T-helper 2 cell treated with Interferon-gamma antibody and Interleukin-4, amounts not matched to agents 5 μg/mL and 100 μg/mL, for 36 hours (primary cell): ENCODE results near the gene YBEY.

Source experiments
- DNase-seq: peaks from one replicate; pipeline ENCODE4 v3.0.0; 2021; ENCODE audit warnings: low spot score
- H3K27ac Mint-ChIP-seq: one replicate; pipeline ENCODE4 v1.8.0; 2021; ENCODE audit warnings: mild to moderate bottlenecking, mixed read lengths
- H3K27me3 Mint-ChIP-seq: one replicate; pipeline ENCODE4 v1.8.0; 2021; ENCODE audit warnings: low read depth, mixed read lengths
- H3K36me3 Mint-ChIP-seq: one replicate; pipeline ENCODE4 v1.8.0; 2021; ENCODE audit warnings: low read depth, mixed read lengths
- H3K4me1 Mint-ChIP-seq: one replicate; pipeline ENCODE4 v1.8.0; 2021; ENCODE audit warnings: low read depth, mixed read lengths
- H3K4me3 Mint-ChIP-seq: one replicate; pipeline ENCODE4 v1.8.0; 2022; ENCODE audit warnings: mild to moderate bottlenecking, moderate library complexity, mixed read lengths
- H3K9me3 Mint-ChIP-seq: one replicate; pipeline ENCODE4 v1.8.0; 2021; ENCODE audit warnings: mixed read lengths

YBEY gene

GRCh38 chr21:46252840-46253239 is 33.3 kb upstream of the YBEY start:
- DNase-seq = no peak
- Mint-ChIP-seq H3K27ac (no peak overlapping the region), H3K36me3 (peaks cover 74% of the 10 kb centered on the region), H3K4me1 (peaks cover 26% of the 10 kb centered on the region), H3K4me3 (no peak overlapping the region), H3K9me3 (no peaks in the 10 kb centered on the region), H3K27me3 (no peaks in the 10 kb centered on the region)

- DNase-seq = peak; percentile 63
- Mint-ChIP-seq H3K4me3 (peak overlapping the region; percentile 72), H3K36me3 (peaks cover 75% of the 10 kb centered on the region)
Measured at GRCh38 chr21:46253610-46254124, 32.5 kb upstream of the YBEY start.

GRCh38 chr21:46254208-46254975 is 31.8 kb upstream of the YBEY start:
- Mint-ChIP-seq H3K4me3 (peak overlapping the region; percentile 72), H3K9me3 (no peaks in the 10 kb centered on the region), H3K27me3 (no peaks in the 10 kb centered on the region), H3K27ac (peak overlapping the region; percentile 92), H3K4me1 (peaks cover 26% of the 10 kb centered on the region), H3K36me3 (peaks cover 75% of the 10 kb centered on the region)
- no peak for DNase-seq

More at GRCh38 chr21:46253610-46254124, 32.5 kb upstream of the YBEY start:
- peaks cover 26% of the 10 kb centered on the region for H3K4me1 Mint-ChIP-seq
- H3K27ac Mint-ChIP-seq = peak overlapping the region; percentile 92
- H3K27me3 Mint-ChIP-seq = no peaks in the 10 kb centered on the region
- H3K9me3 Mint-ChIP-seq = no peaks in the 10 kb centered on the region

- no peaks in the 10 kb centered on the region for H3K9me3 Mint-ChIP-seq
- peak overlapping the region; percentile 45 for H3K27ac Mint-ChIP-seq
- DNase-seq = no peak
- H3K27me3 Mint-ChIP-seq = no peaks in the 10 kb centered on the region
- H3K4me3 Mint-ChIP-seq = no peak overlapping the region
- H3K36me3 Mint-ChIP-seq = peaks cover 67% of the 10 kb centered on the region
- peaks cover 23% of the 10 kb centered on the region for H3K4me1 Mint-ChIP-seq
Measured at GRCh38 chr21:46255166-46255565, 31.0 kb upstream of the YBEY start.

DNA sequence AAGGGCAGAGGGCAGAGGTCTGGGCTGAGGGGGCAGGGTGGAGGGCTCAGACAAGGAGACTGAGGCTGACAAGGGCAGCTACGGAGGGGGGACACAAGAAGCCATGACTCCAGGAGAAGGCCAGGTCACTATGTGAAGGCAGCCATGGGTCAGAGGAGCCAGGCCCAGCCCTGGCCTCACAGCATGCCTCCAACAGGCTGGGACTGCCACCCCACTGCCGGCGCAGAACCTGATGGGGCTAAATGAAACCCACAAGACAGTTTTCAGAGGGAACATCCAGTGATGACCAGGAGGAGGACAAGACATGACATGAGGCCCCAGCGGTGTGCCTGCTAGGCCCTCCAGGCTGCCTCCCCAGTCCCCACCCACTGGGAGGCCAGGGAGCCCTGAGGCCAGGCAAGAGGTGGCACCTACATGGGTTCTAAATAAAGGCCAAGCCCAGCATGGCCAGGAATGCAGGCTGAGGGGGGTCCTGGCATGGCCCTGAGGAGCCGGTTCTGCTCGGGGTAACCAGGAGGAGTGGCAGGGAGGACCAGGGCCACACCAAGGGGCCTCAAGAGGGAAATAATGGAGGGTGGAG is 30.3 kb upstream of the YBEY start:
- Mint-ChIP-seq H3K27ac (peak overlapping the region; percentile 45), H3K36me3 (peaks cover 65% of the 10 kb centered on the region)

DNA sequence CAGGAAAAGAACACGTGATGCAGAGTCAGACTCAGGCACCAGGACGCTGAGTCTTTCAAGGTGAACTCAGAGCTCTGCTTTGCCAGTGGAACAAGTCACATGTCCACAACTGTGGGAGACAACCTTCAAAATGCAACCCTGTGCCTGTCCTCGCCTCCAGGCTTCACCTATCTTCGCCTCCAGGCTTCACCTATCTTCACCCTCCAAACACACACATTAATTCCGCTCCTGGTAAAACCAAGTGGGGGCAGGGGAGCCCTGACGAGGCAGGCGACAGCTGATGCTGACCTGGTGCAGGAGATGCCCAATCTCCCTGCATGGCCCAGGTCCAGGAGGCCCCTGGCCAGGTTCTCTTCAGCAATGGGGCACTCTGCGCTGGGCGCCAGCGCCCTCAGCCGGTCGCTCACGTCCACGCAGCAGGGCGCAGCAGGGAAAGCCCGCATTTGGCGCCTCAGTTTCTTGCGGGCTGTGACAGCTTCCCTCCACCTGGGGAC is 29.6 kb upstream of the YBEY start:
- H3K4me3 Mint-ChIP-seq = no peak overlapping the region
- no peaks in the 10 kb centered on the region for H3K27me3 Mint-ChIP-seq
- H3K36me3 Mint-ChIP-seq = peaks cover 63% of the 10 kb centered on the region
- H3K9me3 Mint-ChIP-seq = no peaks in the 10 kb centered on the region
- DNase-seq = no peak
- H3K27ac Mint-ChIP-seq = no peak overlapping the region
- H3K4me1 Mint-ChIP-seq = peaks cover 15% of the 10 kb centered on the region

More for the DNA sequence above, 30.3 kb upstream of the YBEY start:
- peaks cover 16% of the 10 kb centered on the region for H3K4me1 Mint-ChIP-seq
- H3K27me3 Mint-ChIP-seq = no peaks in the 10 kb centered on the region
- no peak overlapping the region for H3K4me3 Mint-ChIP-seq
- H3K9me3 Mint-ChIP-seq = no peaks in the 10 kb centered on the region
- DNase-seq = no peak

- H3K36me3 Mint-ChIP-seq = peaks cover 43% of the 10 kb centered on the region
- H3K27me3 Mint-ChIP-seq = no peaks in the 10 kb centered on the region
- no peak overlapping the region for H3K27ac Mint-ChIP-seq
Measured at GRCh38 chr21:46264046-46264689, 22.0 kb upstream of the YBEY start.

GRCh38 chr21:46264690-46265144 is 21.4 kb upstream of the YBEY start:
- H3K9me3 Mint-ChIP-seq = no peaks in the 10 kb centered on the region
- H3K36me3 Mint-ChIP-seq = peaks cover 43% of the 10 kb centered on the region
- no peak for DNase-seq
- H3K4me3 Mint-ChIP-seq = no peak overlapping the region
- no peak overlapping the region for H3K27ac Mint-ChIP-seq
- no peaks in the 10 kb centered on the region for H3K4me1 Mint-ChIP-seq
- no peaks in the 10 kb centered on the region for H3K27me3 Mint-ChIP-seq

More at GRCh38 chr21:46264046-46264689, 22.0 kb upstream of the YBEY start:
- Mint-ChIP-seq H3K4me1 (no peaks in the 10 kb centered on the region), H3K4me3 (no peak overlapping the region), H3K9me3 (no peaks in the 10 kb centered on the region)
- DNase-seq = no peak

DNA sequence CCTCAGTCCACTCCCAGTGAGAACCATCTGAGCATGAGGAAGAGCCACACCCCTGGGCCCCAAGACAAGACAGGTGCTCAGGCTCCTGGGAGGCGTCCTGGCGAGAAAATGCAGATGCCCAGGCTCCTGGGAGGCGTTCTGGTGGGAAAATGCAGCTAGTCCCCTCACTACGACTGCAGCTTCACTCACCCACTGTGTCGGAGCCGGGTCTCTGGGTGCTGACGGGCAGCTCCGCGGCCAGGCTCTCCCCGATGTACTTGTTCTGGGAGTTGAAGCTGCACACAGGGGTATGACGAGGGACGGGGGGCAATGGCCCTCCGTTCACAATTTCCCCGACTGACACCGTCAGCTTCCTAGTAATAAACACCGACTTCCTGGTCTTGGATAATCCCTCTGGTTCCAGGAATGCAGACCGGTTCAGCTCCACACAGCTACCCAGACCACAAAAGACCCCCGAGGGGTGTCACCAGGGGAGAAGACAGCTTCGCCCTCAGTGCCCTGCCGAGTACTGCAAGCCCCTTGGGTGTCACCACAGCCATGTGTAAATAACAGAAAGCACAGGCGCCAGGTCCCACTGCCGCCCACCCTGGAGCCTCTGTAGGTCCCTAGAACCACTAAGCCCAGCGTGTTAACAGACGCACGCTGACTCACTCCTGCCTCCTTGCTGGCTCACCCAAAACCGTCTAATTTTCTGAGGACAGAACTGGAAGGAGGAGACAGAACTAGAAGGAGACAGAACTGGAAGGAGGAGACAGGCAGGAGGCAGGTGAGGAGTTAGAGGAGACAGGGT is 20.2 kb upstream of the YBEY start:
- no peaks in the 10 kb centered on the region for H3K9me3 Mint-ChIP-seq
- no peaks in the 10 kb centered on the region for H3K27me3 Mint-ChIP-seq
- DNase-seq = no peak
- no peaks in the 10 kb centered on the region for H3K4me1 Mint-ChIP-seq
- no peak overlapping the region for H3K4me3 Mint-ChIP-seq
- H3K27ac Mint-ChIP-seq = peak overlapping the region; percentile 26
- peaks cover 47% of the 10 kb centered on the region for H3K36me3 Mint-ChIP-seq

GRCh38 chr21:46266946-46267345 is 19.2 kb upstream of the YBEY start:
- Mint-ChIP-seq H3K4me1 (no peaks in the 10 kb centered on the region), H3K36me3 (peaks cover 45% of the 10 kb centered on the region)
- no peak for DNase-seq

DNA sequence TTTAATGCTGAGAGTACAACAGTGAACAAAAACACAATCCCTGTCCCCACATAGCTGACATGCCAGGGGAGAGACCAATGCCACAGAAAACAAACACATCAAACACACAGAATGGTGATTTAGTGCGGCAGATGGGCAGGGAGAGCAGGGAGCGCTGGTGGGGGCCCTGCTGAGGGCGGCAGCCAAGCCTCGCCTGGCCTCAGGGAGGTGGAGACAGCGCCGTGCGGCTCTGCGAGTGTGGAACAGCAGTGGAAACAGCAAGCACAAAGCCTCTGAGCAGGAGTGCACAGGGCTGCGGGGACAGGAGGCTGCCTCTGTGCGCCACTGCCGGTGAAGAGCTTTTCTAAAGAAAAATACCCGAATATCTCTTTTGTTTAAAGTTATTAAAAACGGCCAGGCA is 17.8 kb upstream of the YBEY start:
- Mint-ChIP-seq H3K27ac (no peak overlapping the region), H3K36me3 (peaks cover 50% of the 10 kb centered on the region), H3K4me3 (no peak overlapping the region), H3K4me1 (no peaks in the 10 kb centered on the region), H3K27me3 (no peaks in the 10 kb centered on the region), H3K9me3 (no peaks in the 10 kb centered on the region)
- DNase-seq = no peak

More at GRCh38 chr21:46266946-46267345, 19.2 kb upstream of the YBEY start:
- Mint-ChIP-seq H3K27me3 (no peaks in the 10 kb centered on the region), H3K4me3 (no peak overlapping the region), H3K9me3 (no peaks in the 10 kb centered on the region), H3K27ac (no peak overlapping the region)

GRCh38 chr21:46269466-46269865 is 16.7 kb upstream of the YBEY start:
- Mint-ChIP-seq H3K36me3 (peaks cover 55% of the 10 kb centered on the region), H3K27me3 (no peaks in the 10 kb centered on the region), H3K4me1 (no peaks in the 10 kb centered on the region), H3K9me3 (no peaks in the 10 kb centered on the region), H3K27ac (no peak overlapping the region), H3K4me3 (no peak overlapping the region)
- no peak for DNase-seq

GRCh38 chr21:46273341-46273740 is 12.8 kb upstream of the YBEY start:
- Mint-ChIP-seq H3K9me3 (no peaks in the 10 kb centered on the region), H3K36me3 (peaks cover 52% of the 10 kb centered on the region), H3K4me1 (no peaks in the 10 kb centered on the region), H3K4me3 (no peak overlapping the region), H3K27me3 (no peaks in the 10 kb centered on the region), H3K27ac (no peak overlapping the region)
- DNase-seq = no peak
